GM19324 (cell line): ENCODE data around the gene TPP2.

Experiments used
- ATAC-seq: cut with Tn5 transposase; IDR thresholded peaks from one replicate; pipeline ENCODE4 v1.9.1; 2021; ENCODE audit warnings: mild to moderate bottlenecking, moderate library complexity; ENCODE audit not compliant: unreplicated experiment, low FRiP score

Gene TPP2

GRCh38 chr13:102687520-102687919, 90.7 kb downstream of the TPP2 start:
- ATAC-seq: no peak

- no peak for ATAC-seq
Observed at GRCh38 chr13:102688306-102688973, 91.7 kb downstream of the TPP2 start.

DNA sequence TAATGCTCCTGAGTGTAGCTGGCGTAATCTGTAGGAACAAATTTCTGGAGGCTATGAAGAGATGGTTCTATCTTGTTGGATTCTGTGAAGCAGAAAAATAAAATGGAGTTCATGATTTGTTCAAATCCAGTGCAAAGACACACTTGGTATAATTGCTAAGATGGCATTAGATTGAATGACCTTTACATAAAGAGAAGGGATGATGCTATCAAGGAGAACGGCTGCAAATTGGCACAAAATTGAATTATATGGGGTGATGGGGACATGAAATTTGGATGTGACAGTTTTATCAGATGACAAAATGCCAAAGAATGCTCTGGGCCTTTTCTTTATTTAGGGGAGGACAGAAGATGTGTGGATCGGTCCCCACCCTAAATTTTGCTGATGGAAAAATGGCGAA, 94.1 kb downstream of the TPP2 start:
- no peak for ATAC-seq

DNA sequence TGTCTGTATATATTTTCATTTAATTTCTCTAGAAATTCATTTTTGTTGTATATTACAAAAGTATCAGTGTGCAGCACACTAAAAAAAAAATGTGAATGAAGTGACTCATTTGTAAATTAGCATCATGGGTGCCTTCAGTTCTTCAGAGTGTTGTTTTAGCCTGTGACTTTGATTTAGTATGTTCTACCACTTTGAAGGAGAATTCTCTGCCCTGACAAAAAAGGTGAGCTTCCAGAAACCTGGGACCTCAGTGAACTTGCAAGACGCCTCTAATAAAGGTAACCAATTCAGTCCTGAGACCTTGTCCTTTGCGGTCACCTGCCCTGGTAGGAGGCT, 95.7 kb downstream of the TPP2 start:
- no peak for ATAC-seq

DNA sequence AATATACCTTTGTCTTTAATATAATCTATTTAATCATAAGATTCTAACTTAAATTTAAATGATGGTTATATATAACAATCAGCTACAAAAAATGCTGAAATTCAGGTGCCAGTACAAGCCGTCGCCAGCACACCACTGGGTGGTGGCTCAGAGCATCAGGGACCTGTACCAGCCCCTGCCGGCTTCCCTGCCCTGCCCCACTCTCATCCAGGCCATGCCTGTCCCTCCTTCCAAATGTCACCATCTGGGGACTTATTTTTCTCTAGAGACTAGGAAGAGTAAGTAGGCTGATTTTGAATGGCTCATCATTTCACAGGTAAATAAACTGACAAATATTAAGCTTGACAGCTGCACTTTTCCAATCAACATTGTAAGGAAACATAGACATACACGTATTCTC, 96.5 kb downstream of the TPP2 start:
- no peak for ATAC-seq

DNA sequence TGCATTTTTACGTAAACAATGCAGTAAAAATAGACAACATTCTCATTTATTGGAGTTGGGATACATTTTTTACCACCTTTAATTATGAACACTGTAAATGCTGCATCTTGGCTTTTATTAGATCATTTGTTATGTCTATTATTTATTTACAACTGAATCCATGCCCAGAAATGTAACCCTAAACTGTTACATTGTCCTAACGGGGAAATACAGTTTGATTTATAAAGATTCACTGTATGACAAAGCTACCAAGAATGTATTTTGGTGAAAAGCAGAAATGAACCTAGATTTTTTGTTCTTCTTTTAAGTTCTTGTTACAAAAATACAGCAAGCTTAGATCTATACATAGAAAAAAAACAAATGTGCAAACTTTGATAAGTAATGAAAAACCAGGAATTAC, 97.0 kb downstream of the TPP2 start:
- ATAC-seq: no peak

GRCh38 chr13:102694937-102695336, 98.2 kb downstream of the TPP2 start, which contains the start of gene METTL21C:
Gene METTL21C, minus strand, starts transcription at chr13:102695044. Its CDS starts 546 bp downstream, at chr13:102694498.
- no peak for ATAC-seq

DNA sequence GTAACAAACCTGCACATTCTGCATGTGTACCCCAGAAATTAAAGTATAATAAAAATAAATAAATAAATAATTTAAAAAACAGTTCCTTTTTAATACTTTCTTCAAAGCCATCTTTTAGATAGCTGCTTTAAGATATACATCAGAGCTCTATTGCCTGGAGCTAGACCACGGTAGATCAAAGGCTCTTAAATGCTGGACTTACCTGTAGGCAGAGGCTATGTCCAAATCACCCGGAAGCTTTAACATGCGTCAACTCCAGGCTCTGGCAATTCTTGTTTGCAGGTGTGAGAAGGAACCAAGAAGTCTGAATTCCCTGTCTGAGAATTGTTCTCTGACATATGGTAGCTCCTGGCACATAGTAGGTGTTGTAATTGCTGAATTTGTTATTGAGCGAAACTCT, 99.7 kb downstream of the TPP2 start:
- ATAC-seq: no peak

GRCh38 chr13:102697264-102697663, 100.5 kb downstream of the TPP2 start:
- no peak for ATAC-seq

GRCh38 chr13:102697929-102698648, 101.3 kb downstream of the TPP2 start:
- ATAC-seq: no peak

DNA sequence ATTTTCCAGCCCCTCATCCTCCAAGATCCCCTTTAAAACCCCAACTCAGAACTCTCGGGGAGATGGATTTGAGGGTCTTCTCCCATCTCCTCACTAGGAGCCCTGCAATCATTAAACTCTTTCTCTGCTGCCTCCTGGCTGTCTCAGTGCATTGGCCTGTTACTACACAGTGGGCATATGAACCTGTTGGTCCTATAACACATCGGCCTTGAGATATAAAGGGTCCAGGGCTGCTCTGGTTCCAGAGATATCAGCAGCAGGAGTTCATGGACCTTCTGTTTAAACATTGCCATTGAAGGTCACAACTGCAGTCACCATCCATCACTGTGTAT, 101.8 kb downstream of the TPP2 start:
- ATAC-seq: no peak

- ATAC-seq: no peak
Observed at GRCh38 chr13:102699504-102699903, 102.7 kb downstream of the TPP2 start.

- no peak for ATAC-seq
Observed at GRCh38 chr13:102700088-102701031, 103.6 kb downstream of the TPP2 start.

GRCh38 chr13:102701331-102701730, 104.5 kb downstream of the TPP2 start:
- no peak for ATAC-seq

DNA sequence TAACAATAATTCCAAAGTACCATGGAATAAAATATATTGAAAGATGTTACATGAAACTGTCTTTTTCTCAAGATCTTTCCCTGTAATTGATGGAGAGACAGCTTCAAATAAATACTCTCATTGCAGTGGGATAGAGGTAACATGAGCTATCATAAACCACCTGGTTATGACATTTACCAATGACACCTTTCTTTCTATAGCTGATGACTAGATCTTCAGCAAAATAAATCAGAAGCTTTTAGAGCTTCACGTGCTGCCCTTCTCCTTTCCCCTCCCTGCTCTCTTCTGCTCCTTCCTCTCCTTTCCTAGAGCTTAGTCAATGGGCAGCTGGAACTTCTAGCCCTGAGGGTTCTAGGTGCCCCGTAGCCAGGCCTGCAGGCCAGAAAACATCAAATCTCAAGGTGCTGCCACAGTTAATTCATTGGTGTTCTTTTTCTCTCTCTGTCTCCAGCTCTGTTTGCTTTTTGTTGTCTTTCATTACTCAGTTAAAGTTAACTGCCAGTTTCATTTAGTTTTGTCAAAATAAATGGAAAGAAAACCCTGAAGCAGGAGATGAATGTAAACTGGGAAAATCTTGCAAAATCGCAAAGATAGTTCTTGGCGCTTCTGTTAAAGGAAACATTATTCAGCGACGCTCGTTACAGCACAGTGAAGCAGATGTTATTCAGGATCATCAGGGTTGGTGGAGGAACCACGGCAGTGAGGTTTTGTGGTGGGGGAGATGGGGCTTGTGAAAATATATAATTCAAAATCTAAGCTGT, 106.4 kb downstream of the TPP2 start:
- no peak for ATAC-seq

- ATAC-seq: no peak
Observed at GRCh38 chr13:102703726-102704035, 106.9 kb downstream of the TPP2 start.

- ATAC-seq: no peak
Observed at GRCh38 chr13:102704238-102705058, 107.7 kb downstream of the TPP2 start.

DNA sequence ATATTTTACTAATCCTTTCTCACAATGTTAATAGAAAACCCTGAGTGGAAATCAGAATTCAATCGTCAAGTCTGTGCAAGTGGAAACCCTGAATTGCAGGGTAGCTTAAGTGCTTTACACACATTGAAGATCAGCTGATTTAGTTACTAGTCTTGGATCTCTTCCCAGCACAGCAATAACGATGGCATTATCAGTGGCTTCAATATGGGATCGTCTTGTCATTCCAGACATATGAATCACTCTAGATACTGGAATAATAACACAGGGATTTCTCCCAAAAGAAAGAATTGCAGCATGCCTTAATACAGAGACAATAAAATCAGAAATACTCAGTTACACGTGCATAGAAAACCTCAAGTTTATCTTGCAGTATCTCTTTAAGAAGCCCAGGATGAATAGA, 110.7 kb downstream of the TPP2 start:
- no peak for ATAC-seq

- no peak for ATAC-seq
Observed at GRCh38 chr13:102708211-102708610, 111.4 kb downstream of the TPP2 start.

DNA sequence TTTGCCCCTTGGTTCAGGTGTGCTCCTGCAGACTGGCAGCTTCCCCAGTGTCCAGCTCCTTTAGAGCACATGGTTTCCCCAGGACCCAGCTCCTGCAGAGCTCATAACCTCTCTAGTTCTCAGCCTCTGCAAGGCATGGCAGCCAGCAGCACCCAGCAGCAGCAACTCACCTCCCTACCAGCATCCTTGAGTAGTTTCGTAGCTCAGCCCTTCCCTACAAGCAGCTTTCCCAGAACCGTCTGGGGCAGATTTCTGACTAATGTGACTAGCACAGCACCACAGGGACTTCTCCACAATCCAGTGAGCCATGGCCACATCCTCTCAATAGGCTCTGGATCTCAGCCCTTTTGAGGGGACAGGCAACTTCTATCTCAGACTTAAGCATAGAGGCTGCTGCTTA, 112.2 kb downstream of the TPP2 start:
- ATAC-seq: no peak
